ENCODE measurements around the gene SIRPA.

SIRPA gene

GRCh38 chr20:1983301-1983700, 88.1 kb downstream of the SIRPA start:
- Histone ChIP-seq H3K27me3 (ENCODE audit: insufficient read depth, poor library complexity, severe bottlenecking) (peaks cover 13% of the 10 kb centered on the region), H3K27ac (replicated peaks) (no peak overlapping the region), H3K4me3 (replicated peaks; ENCODE audit: insufficient read depth, low read length) (no peak overlapping the region)
- peak in 1 of 2 experiments; percentile 46 for DNase-seq (ENCODE audit: low read depth in 1 of 2, low spot score in 1 of 2)
- TF ChIP-seq SPI1 (IDR thresholded peaks at IDR 0.05; ENCODE audit: borderline replicate concordance, low read depth) (no peak), CTCF (IDR thresholded peaks at IDR 0.05; ENCODE audit: insufficient read depth, low read length) (no peak), GABPA (IDR thresholded peaks at IDR 0.05; ENCODE audit: low read depth) (no peak), POLR2AphosphoS5 (IDR thresholded peaks at IDR 0.05; ENCODE audit: low read depth) (no peak), REST (IDR thresholded peaks at IDR 0.05; ENCODE audit: insufficient replicate concordance, low read depth) (no peak)

GRCh38 chr20:1987826-1988225, 92.6 kb downstream of the SIRPA start:
- DNase-seq (ENCODE audit: low read depth in 1 of 2, low spot score in 1 of 2), result no peak
- H3K27ac ChIP-seq (replicated peaks), result no peak overlapping the region
- H3K27me3 ChIP-seq (ENCODE audit: insufficient read depth, poor library complexity, severe bottlenecking), result peaks cover 11% of the 10 kb centered on the region
- no peak overlapping the region for H3K4me3 ChIP-seq (replicated peaks; ENCODE audit: insufficient read depth, low read length)
- TF ChIP-seq CTCF (IDR thresholded peaks at IDR 0.05; ENCODE audit: insufficient read depth, low read length) (no peak), SPI1 (IDR thresholded peaks at IDR 0.05; ENCODE audit: borderline replicate concordance, low read depth) (no peak), POLR2AphosphoS5 (IDR thresholded peaks at IDR 0.05; ENCODE audit: low read depth) (no peak), GABPA (IDR thresholded peaks at IDR 0.05; ENCODE audit: low read depth) (no peak), REST (IDR thresholded peaks at IDR 0.05; ENCODE audit: insufficient replicate concordance, low read depth) (no peak)

Measured in HL-60 (cell line).